ENCODE data around the gene TBC1D7. TPM values are rescaled to one million over a fixed set of nuclear protein-coding genes. Genes with fewer than 3 reads are reported as not detected.

Gene TBC1D7
- total and polyA plus RNA-seq, 10 donors: 10.9 to 20.9 (median 15.7) TPM

DNA sequence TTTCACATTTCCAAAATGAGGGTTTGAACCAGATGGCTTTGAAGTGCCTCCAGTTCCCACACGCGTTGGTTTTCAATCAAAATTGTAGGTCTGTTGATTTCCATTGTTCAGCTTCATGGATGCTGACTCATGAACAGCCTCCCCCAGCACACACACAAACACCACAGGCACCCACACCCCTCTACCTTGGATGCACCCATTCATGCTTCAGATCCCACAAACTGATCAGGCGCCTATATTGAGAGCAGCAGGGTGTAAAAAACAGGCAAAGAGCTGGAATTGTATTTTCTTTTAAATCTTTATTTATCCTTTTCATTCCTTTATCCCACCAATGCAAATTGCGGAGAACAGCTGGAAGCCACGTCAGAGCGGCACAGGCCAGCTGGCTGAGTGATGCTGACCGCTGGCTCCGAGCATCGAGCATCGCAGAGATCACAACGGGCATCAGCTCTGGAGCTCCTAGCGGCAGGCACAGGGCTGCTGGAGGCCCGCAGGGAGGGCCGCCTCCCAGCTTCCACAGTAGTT lies 29.3 kb upstream of the TBC1D7 start:
- 85 to 93% (median 90%) methylated on average over 14 of the region's 14 CpGs for WGBS, 5 donors
- peaks cover 38 to 96% (median 71%) of the 10 kb centered on the region in 6 donors for H3K4me1 ChIP-seq
- peak overlapping the region; percentile 8 to 86 (median 81) for H3K27ac ChIP-seq
- intact Hi-C loops (cut with DNase I; ENCODE audit: low total_unique reads): no loop called here
- no peak overlapping the region for H3K4me3 ChIP-seq
- H3K36me3 ChIP-seq: peaks cover 0 to 8% (median 0%) of the 10 kb centered on the region in 6 donors
- no peaks in the 10 kb centered on the region for H3K27me3 ChIP-seq (replicated peaks in 1 of 7)
- TF ChIP-seq POLR2AphosphoS5 (IDR thresholded peaks at IDR 0.05): peak in 1 of 3 donors; percentile 35
- no peak for TF ChIP-seq POLR2A (IDR thresholded peaks at IDR 0.05)
- no peak for DNase-seq
- no peaks in the 10 kb centered on the region for H3K9me3 ChIP-seq

DNA sequence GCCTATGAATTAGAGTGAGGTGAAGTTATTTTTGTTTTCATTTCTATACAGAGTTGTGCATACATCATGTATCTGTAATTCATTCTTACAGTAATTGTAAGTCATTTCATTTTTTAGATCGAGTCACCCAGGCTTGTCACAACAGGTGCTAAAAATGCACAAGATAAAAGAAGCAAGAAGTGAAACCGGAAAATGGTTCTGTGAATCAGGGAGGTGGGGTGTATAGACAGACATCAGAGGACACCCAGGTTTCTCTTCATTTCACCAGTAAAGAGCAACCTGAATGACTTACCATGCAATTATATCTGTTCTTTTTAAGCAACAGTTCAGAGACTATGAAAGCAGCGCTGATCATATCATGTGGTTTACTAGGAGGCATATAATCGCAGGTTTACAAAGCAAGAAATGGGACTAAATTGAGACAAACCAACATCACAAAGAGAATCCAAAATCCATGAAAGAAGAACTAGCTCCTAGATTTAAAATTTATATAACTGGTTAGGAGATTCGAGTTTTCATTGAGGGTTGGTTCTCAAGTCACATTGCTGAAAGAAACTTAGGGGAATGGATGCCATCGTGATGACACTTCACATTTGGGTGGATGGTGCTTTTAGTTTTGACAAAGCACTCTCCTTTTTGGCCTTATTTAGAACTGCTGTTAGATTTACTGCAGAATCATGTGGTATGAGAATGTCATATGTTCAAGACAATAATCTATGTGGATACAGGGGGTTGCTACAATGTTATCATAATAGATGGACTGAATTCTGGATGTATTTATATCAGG lies 27.9 kb upstream of the TBC1D7 start:
- intact Hi-C loops (cut with DNase I; ENCODE audit: low total_unique reads): no loop called here
- no peak for DNase-seq
- Histone ChIP-seq H3K27ac (peak overlapping the region; percentile 73 to 86 (median 81)), H3K4me3 (peak overlapping the region in 3 of 8 donors; percentile 11 to 53 (median 11)), H3K4me1 (peaks cover 38 to 87% (median 64%) of the 10 kb centered on the region in 6 donors), H3K36me3 (peaks cover 0 to 6% (median 0%) of the 10 kb centered on the region in 6 donors), H3K27me3 (replicated peaks in 1 of 7) (no peaks in the 10 kb centered on the region), H3K9me3 (no peaks in the 10 kb centered on the region)
- 47 to 69% (median 64%) methylated on average over 6 of the region's 6 CpGs for WGBS, 5 donors
- TF ChIP-seq POLR2A (IDR thresholded peaks at IDR 0.05) (no peak), POLR2AphosphoS5 (IDR thresholded peaks at IDR 0.05) (peak in 1 of 3 donors; percentile 35)
- TF ChIP-seq, protein P1, sequence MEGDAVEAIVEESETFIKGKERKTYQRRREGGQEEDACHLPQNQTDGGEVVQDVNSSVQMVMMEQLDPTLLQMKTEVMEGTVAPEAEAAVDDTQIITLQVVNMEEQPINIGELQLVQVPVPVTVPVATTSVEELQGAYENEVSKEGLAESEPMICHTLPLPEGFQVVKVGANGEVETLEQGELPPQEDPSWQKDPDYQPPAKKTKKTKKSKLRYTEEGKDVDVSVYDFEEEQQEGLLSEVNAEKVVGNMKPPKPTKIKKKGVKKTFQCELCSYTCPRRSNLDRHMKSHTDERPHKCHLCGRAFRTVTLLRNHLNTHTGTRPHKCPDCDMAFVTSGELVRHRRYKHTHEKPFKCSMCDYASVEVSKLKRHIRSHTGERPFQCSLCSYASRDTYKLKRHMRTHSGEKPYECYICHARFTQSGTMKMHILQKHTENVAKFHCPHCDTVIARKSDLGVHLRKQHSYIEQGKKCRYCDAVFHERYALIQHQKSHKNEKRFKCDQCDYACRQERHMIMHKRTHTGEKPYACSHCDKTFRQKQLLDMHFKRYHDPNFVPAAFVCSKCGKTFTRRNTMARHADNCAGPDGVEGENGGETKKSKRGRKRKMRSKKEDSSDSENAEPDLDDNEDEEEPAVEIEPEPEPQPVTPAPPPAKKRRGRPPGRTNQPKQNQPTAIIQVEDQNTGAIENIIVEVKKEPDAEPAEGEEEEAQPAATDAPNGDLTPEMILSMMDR (IDR thresholded peaks at IDR 0.05 in 8 of 11, conservative IDR thresholded peaks at IDR 0.05 in 3 of 11): no peak

DNA sequence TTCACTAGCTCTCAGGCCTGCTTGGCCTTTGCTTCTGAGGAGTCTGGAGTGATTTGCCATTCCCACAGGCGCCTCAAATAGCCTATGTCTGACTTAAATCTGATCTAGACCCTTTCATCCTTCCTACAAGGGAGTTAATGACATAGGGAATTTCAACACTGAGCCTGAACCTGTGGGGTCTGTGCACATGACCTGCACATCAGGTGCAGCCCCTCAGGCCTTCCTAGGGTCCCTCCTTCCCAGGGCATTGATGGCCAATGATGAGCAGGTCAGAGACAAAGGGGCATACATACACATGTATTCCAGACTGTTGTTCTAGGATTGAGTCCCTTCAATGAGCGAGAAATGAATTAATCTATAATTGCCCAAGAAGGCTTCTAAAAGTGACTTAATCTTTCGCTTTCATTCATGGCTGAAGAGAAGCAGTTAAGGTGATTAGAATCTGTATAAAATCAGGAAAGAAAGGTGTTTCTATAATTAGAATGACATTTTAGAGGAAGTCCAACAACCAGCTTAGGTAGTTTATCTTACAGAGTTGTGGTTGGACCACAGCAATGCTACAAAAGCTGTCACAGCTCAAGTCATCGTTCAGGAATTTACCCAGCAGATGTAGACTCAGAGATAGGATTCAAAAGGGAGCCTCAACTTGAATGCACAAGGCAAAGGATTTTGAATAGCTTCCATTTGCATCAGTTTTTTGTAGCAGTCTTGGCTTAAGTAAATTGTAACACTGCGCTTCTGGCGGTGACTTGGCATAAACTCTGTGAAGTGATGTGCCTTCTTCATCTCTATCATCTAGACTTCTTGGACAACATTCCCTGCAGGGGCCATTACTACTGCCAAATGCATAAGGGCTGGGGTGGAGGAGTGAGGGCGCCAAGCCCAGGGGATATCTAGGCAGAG lies 27.0 kb upstream of the TBC1D7 start:
- Histone ChIP-seq H3K4me1 (peaks cover 34 to 78% (median 55%) of the 10 kb centered on the region in 6 donors), H3K4me3 (peak overlapping the region in 3 of 8 donors; percentile 11 to 53 (median 11)), H3K27ac (peak overlapping the region; percentile 73 to 86 (median 81)), H3K36me3 (peaks cover 0 to 6% (median 0%) of the 10 kb centered on the region in 6 donors), H3K27me3 (replicated peaks in 1 of 7) (no peaks in the 10 kb centered on the region), H3K9me3 (no peaks in the 10 kb centered on the region)
- TF ChIP-seq, protein P1 (IDR thresholded peaks at IDR 0.05 in 8 of 11, conservative IDR thresholded peaks at IDR 0.05 in 3 of 11): no peak
- TF ChIP-seq POLR2A (IDR thresholded peaks at IDR 0.05) (no peak), POLR2AphosphoS5 (IDR thresholded peaks at IDR 0.05) (no peak)
- intact Hi-C loops (cut with DNase I; ENCODE audit: low total_unique reads): no loop called here
- no peak for DNase-seq
- 54 to 62% (median 56%) methylated on average over 7 of the region's 7 CpGs for WGBS, 5 donors

DNA sequence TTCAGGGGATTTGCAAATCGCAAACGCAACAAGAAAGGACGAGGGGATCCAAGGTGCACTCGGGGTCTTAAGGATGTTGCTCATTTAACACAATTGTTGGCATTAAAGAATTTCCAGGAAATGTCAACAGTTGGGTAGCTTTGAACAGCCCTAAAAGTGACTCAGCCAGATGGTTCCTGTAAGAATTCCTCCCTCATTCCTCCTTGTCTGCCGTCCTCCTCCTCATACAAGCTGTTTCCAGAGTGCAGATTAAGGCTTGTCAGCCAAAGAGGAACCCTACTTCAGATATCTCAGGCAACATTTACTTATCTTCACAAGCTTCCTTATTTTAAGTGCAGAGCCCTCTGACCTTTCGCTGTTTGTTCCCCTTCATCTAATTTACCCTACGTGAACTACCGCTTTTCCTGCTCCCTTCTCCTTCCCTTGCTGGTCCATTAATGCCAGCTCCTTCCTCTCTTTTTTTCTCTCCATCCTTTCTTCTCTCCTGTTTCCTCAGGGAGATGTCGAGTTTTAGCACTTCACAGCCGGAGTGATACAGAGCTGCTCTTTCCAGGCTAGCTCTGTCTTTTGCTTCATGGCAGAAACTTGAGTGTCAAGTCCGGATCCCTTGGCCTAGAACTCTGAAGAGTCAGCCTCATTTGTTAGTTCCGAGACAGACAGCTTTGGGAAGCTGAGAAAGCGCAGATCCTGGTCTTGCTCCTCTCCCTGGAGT lies 26.1 kb upstream of the TBC1D7 start:
- Histone ChIP-seq H3K9me3 (no peaks in the 10 kb centered on the region), H3K4me3 (peak overlapping the region in 1 of 8 donors; percentile 53), H3K4me1 (peaks cover 34 to 70% (median 51%) of the 10 kb centered on the region in 6 donors), H3K27me3 (replicated peaks in 1 of 7) (no peaks in the 10 kb centered on the region), H3K27ac (peak overlapping the region; percentile 73 to 86 (median 81)), H3K36me3 (peaks cover 0 to 6% (median 0%) of the 10 kb centered on the region in 6 donors)
- DNase-seq: no peak
- intact Hi-C loops (cut with DNase I; ENCODE audit: low total_unique reads): no loop called here
- TF ChIP-seq POLR2A (IDR thresholded peaks at IDR 0.05) (no peak), POLR2AphosphoS5 (IDR thresholded peaks at IDR 0.05) (peak in 1 of 3 donors; percentile 22)
- TF ChIP-seq, protein P1 (IDR thresholded peaks at IDR 0.05 in 8 of 11, conservative IDR thresholded peaks at IDR 0.05 in 3 of 11): no peak
- WGBS, 5 donors: 42 to 59% (median 46%) methylated on average over 13 of the region's 13 CpGs
